Bronchial epithelial cell (primary cell): Measurements from ENCODE around the gene C1QTNF6. TPM values are rescaled to one million over a fixed set of nuclear protein-coding genes. Genes with fewer than 3 reads are reported as not detected.

Experiments used
- DNase-seq: peaks from one replicate; pipeline ENCODE4 v3.0.0-alpha.2; 2010; ENCODE audit warnings: low read depth
- FAIRE-seq: peaks from 2 replicates; lab custom pipeline; 2011; peaks lifted over from hg19 to GRCh38; lab: Jason Lieb, UNC
- H3K27me3 ChIP-seq: 2 replicates; pipeline ENCODE4 v1.5.1; 2011; ENCODE audit warnings: low read length; ENCODE audit not compliant: control insufficient read depth, insufficient read depth
- H3K36me3 ChIP-seq: 2 replicates; pipeline ENCODE4 v1.5.1; 2011; ENCODE audit warnings: low read length; ENCODE audit not compliant: control insufficient read depth, insufficient read depth
- H3K4me3 ChIP-seq: 2 replicates; pipeline ENCODE4 v1.5.1; 2011; ENCODE audit warnings: mild to moderate bottlenecking, low read depth, low read length, control low read depth
- total RNA-seq: library from RNA; depleted of rRNA; stranded (reverse); fragments of >200 nt; gene quantifications from 2 replicates; pipeline ENCODE4 v1.2.1, GENCODE V29; 2014
- TF ChIP-seq, protein P1 (sequence below): IDR thresholded peaks from 2 replicates; pipeline ENCODE4 v1.5.1; 2011; ENCODE audit warnings: mild to moderate bottlenecking, moderate library complexity, low read length, control low read depth, inconsistent platforms; ENCODE audit not compliant: insufficient read depth, severe bottlenecking

The C1QTNF6 gene
- total RNA-seq, 1 donor from 2014 or later = 2.9 TPM

DNA sequence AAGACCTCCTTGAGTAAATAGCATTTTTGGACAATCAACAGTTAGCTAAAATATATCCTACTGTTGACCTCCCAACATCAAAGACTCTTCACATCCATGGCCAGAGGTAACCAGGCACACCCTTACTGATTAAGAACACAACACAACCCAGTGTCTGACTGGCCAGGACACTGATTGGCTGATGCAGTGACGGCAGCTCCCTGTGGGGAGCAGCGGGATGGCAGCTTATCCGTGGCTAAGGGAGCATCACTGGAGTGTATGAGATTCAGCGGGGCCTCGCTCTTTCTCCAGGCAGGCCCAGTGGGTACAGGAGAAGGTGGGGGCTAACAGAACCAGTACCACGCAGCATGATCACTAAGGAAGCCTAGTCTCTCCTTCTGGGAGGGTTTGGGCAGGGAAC, 28.0 kb downstream of the C1QTNF6 start:
- FAIRE-seq (peak; percentile 60), DNase-seq (no peak)
- Histone ChIP-seq H3K27me3 (peaks cover 1% of the 10 kb centered on the region), H3K4me3 (no peak overlapping the region), H3K36me3 (no peaks in the 10 kb centered on the region)
- TF ChIP-seq, protein P1, sequence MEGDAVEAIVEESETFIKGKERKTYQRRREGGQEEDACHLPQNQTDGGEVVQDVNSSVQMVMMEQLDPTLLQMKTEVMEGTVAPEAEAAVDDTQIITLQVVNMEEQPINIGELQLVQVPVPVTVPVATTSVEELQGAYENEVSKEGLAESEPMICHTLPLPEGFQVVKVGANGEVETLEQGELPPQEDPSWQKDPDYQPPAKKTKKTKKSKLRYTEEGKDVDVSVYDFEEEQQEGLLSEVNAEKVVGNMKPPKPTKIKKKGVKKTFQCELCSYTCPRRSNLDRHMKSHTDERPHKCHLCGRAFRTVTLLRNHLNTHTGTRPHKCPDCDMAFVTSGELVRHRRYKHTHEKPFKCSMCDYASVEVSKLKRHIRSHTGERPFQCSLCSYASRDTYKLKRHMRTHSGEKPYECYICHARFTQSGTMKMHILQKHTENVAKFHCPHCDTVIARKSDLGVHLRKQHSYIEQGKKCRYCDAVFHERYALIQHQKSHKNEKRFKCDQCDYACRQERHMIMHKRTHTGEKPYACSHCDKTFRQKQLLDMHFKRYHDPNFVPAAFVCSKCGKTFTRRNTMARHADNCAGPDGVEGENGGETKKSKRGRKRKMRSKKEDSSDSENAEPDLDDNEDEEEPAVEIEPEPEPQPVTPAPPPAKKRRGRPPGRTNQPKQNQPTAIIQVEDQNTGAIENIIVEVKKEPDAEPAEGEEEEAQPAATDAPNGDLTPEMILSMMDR = peak; percentile 7

DNA sequence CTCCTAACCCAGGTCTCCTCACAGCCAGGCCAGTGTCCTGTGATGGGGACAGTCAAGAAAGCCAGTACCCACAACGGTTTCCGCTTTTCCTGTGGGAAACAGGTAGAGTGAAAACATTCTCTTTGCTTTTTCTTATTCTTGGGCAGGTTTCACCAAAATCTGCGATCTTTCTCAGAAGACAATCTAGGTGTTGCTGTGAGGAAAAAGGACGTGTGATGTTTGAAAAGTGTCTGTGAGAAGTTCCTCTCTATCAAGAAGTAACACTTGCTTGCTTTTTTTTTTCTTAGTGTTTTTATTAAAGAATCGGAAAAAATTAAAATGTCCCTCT, 29.1 kb downstream of the C1QTNF6 start:
- FAIRE-seq (no peak), DNase-seq (no peak)
- TF ChIP-seq, protein P1 = no peak

DNA sequence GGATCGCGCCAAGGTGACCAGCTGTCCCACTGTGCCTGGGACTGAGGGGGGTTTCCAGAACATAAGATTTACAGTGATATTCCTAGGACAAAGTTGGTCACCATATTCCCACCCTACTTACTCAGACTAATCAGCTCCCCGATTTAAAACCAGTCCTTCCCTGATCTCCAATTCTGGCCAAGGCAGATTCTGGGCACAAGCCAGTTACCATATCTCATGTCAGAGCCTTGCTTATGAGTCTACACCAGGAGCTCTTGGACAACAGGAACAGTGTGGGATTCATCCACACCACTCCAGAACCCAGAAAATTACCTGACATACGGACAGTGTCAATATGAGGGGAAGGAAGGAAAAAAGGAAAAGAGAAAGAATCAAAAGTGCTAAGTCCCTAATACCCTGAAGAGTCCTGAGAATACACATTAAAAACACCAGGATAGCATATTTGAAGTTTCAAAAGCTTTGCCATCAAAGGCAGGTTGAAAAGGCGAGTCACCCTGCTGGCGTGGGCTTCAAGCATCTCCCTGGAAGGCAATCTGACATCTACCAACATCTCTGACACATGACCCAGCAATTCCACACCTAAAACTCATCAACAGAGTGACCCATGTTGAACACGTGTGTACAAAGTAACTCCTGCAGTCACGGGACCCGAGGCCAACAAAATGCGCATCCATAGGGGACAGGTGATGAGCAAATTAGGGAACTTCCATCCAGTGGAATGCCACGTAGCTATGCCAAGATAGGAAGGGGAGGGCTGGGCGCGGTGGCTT, 30.3 kb downstream of the C1QTNF6 start:
- H3K4me3 ChIP-seq = no peak overlapping the region
- DNase-seq (peak; percentile 64), FAIRE-seq (no peak)
- no peaks in the 10 kb centered on the region for H3K36me3 ChIP-seq
- H3K27me3 ChIP-seq = peaks cover under 1% of the 10 kb centered on the region
- TF ChIP-seq, protein P1 = no peak

More for the DNA sequence above, 29.1 kb downstream of the C1QTNF6 start:
- Histone ChIP-seq H3K4me3 (no peak overlapping the region), H3K36me3 (no peaks in the 10 kb centered on the region), H3K27me3 (peaks cover 1% of the 10 kb centered on the region)

DNA sequence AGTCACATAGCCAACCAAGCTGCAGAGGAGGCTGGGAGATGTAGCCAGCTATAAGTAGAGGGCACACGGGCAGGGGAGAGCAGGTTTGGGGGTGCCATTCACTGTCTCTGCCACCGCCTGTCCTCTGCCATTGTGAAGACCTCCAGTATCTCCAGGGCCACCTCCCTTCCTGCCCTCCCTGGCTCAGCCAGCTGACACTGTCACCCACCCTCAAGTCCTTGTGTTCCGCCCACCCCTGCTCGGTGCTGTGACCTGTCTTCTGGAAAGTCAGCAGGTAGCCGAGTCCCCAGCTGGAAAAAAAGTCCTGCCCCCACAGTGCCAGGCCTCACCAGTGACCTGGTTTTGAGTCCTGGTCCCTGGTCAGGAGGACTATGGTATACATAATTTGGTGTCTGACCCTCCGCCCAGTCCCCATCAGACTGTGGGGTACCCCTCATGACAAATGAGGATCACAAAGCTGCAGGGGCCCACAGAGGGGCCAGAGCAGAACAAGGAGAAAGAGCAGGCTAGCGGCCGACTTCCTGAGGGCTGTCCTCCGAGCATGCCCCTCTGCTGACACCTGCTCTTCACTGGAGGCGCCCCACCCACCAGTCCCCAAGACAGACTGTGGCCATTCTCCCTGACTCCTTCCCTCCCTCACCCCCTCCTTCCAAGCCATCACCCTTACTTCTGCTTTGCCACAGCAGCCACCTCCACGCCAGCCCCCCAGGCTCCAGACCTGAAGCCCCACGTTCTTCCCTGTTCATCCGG, 31.2 kb downstream of the C1QTNF6 start:
- Histone ChIP-seq H3K27me3 (no peaks in the 10 kb centered on the region), H3K4me3 (no peak overlapping the region), H3K36me3 (no peaks in the 10 kb centered on the region)
- TF ChIP-seq, protein P1 = no peak
- no peak for DNase-seq
- no peak for FAIRE-seq

DNA sequence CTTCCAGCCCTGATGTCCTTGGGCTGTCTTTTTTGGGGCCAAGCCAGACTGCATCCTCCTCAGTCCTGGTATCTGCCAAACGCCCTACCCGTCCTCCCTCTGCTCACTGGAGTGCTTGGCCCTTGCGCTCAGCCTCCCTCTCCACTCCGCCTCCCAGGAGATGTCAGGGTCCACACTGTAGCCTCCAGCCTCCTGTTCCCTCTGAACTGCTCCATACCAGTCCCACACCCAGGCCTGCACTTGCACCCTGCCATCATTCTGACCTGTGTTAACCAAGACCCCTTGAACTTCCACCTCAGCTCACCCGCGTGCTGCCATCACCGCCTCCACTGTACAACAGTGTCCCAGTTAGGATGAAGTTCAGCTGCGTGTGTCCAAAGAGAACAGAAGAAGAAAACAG, 32.1 kb downstream of the C1QTNF6 start:
- FAIRE-seq = no peak
- H3K36me3 ChIP-seq = no peaks in the 10 kb centered on the region
- H3K27me3 ChIP-seq = no peaks in the 10 kb centered on the region
- H3K4me3 ChIP-seq = no peak overlapping the region
- DNase-seq = no peak
- TF ChIP-seq, protein P1 = no peak
